DMS53 (cell line): ENCODE measurements around the gene POU6F1.

ENCODE experiments used
- DNase-seq: peaks from one replicate; lab custom pipeline; 2025; lab: John Stamatoyannopoulos, UW

POU6F1 gene

DNA sequence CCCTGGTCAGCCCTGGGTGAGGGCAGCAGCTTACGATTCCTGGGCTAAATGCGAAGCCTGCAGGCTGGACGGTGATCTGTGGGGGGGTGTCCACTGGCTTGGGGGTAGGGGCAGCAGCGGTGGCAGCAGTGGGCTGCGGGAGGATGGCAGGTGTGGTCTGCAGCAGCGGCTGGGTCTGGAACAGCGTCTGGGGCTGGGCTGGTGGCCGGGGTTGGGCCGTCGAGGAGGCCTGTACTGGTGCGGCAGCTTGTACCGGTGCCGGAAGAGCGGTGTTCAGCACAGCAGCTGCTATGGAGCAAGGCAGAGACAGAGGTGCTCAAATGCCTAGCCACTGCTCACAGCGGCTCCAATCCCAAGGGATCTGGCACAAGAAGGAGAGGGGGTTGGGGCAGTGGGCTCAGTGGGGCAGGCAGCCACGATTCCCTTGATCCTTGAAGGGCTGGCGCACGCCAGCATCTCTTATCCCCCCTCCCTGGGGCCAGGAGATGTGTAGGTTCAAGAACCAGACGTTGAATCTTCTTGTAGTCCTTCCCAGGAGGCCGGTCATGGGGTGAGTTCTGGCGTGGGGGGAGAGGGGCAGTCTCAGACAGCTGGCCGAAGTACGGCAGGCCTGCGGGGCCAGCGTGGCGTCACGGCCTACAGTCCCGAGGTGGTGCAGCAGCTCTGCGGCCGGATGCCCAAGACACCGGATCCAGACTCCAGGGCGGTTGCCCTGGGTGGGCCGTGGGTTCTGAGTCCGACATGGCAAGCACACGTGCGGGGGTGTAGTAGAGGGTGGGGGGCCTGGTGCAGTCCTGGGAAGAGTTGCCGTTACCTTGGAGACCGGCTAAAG is 19.9 kb downstream of the POU6F1 start:
- DNase-seq: no peak

DNA sequence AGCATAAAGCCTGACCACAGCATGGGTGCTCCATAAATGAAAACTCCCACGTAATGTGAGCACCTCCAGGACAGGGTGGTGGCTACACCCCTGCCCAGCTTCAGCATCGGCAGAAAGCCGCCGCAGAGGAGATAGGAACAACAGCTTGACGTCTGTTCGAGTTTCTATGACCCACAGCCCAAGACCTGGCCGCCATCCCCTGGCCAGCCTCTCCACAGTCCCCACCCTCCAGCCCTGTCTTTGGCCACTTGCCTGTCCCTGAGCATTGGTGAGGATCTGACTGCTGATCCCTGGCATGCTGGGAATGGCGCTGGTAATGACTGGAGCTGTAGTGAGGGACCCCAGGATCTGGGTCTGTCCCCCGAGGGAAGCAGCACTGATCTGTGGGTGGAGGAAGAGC is 21.3 kb downstream of the POU6F1 start:
- no peak for DNase-seq

DNA sequence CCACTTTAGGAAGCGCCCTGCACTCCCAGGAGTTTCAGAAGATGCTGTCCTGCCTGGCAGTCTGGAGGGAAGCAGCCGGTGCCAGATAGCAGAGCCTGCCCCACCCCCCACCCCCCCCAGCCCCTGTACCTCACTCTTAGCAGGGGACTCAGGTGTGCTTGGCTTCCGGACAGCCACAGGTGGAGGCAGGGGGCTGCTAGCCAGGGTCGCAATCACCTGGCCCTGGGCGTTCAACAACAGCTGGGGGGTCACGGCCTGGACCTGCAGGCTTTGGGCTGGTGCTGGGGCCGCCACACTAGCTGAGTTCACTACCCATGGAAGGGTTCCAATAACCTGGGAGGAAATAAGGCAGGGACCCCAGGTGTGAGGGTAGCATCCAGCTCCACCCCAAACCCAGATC is 22.0 kb downstream of the POU6F1 start:
- DNase-seq: no peak

DNA sequence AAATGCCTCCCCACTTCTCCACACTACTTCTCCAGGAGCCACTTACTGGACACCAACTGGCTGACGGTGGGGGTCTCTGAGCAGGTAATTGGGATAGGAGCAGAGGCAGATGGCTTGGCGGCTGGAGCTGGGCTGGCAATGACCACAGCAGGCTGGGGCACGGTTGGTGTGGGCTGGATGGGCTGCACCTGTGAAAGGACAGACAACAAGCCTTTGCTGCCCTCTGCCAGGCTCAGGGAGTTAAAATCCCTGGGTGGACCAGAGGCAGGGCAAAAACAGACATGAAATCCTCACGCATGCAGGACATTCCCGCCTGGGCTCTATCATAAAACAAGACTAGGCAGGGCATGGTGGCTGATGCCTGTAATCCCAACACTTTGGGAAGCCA is 25.6 kb downstream of the POU6F1 start:
- DNase-seq: no peak

DNA sequence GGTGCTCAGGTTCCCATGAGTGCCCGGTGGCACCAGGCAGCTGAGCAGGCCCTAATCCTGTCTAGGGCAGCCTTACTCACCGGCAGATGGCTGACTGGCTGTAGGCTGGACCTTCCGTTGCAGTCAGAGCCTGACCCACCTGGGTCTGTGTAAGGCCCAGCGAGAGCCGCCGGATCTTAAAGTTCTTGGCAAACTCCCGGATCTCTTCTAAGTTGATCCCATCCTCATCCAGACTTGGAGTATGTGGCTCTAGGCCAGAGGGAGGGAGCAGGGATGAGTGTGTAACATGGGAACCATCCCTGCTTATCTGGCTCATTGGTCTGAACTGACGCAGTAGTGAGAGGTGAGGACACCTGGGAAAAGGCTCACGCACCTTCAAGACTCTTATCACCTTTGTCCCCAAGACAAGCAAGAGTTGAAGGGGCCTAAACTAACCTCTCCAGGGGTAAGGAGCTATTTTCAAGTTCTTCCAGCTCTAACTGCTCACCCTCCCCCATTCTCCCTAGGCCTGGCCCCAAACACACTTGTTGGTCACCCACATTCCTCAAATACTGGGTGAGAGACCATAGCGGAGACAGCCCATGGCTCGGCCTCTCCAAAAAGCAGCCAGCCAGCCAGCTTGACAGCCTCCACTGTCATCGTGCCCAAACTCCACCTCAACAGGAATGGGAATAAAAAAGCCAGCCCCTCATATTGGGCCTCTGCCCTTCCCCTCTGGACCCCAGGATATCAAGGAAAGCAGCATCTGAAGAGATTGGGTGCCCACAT is 26.2 kb downstream of the POU6F1 start:
- DNase-seq: no peak

DNA sequence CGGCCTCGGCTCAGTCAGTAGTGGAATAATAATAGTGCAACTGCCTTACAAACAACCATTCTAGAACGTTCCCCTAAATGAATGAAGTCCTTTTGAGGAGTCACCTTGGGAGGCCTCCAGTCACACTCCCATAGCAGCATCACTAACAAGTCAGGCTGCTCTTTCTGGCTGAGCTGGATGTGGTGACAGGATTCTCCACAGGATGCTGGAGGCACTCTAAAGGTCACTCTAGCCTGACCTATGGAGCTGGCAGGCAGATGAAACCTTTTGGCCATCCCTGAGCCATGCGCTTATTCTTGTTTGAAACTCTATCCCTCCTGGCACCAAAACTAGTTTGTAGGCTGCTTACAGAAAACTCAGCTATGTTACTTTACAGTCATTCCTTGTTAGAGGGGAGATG is 27.0 kb downstream of the POU6F1 start:
- DNase-seq: no peak

DNA sequence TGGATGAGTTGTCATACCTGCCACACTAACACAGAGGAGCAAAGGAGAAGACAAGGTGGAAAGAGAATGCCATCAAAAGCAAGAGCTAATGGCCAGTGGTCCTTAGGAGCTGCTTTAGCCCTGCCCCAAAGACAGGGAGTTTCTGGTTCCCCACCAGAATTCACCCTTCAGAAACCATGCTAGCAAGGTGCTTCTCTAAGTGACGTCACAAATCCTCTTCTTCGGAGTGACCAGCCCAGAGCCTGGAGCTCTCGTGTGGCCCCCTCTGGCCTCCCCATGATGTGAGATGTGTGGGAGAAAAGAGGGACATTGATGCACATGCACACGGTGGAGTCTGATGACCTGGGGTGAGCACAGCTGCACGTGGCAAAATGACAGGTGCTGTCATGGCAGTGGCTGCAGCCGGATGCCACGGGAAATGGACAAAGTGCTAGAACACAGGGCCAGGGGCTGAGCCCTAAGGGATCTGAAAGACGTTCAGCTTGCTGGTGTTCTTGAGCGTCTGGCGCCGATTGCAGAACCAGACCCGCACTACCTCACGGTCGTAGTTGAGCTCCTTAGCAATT is 28.0 kb downstream of the POU6F1 start:
- DNase-seq: no peak

DNA sequence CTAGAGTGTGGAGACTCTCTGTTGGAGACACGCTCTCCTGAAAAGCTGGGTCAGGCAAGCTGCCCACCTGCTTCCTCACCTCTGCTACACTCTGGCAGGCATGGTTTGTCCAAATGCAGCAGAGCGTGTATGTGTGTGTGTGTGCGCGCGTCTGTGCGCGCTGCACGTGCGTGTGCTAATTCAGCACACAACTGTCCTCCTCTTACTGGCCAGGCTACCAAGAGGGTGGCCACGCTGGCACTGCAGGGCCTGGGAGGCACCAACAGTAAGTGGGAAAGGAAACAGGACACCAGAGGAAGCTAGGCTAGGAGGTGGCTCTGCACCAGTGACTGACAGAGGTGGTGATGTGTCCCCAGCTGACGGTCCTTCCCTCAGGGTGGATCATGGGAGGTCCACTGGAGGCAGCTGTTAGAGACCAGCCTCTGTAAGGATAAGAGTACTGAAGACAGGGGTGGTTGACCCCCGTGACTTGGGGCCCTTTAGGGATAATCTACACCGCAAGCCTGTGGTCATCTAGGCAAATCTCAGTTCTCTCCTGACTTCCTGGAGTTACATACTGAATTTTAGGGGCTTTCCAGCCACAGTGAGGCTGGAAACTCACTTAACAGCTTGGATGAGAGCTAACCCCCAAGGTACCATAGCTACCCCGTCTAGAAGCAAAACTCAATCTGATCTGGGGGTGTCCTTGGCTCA is 29.4 kb downstream of the POU6F1 start:
- peak; percentile 10 for DNase-seq

DNA sequence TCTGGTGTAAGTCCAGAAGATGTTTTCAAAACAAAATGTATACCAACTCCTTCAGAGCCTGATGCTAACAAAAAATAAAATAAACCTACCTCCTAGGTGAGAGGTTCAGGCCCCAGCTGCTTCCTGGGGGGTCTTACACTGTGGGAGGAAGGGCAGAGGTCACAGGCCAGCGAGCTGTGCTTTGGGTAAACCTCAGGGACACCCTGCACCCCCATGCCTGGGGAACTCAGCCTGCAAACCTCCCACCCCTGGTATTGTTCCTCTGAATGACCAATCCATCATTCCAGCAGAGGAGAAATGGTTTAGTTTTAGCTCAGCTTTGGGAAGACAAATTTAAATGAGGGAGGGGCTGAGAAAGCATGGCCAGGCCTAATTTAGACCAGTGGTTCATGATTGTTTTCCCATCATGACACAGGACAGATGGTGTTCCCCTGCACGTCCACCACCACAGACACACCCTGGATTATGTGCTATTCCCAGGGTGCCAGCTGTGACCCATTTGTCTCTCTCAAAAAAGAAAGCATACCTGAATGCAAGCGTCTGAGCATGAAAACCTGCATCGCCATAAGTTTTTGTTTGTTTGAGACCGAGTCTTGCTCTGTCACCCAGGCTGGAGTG is 30.4 kb downstream of the POU6F1 start:
- no peak for DNase-seq

DNA sequence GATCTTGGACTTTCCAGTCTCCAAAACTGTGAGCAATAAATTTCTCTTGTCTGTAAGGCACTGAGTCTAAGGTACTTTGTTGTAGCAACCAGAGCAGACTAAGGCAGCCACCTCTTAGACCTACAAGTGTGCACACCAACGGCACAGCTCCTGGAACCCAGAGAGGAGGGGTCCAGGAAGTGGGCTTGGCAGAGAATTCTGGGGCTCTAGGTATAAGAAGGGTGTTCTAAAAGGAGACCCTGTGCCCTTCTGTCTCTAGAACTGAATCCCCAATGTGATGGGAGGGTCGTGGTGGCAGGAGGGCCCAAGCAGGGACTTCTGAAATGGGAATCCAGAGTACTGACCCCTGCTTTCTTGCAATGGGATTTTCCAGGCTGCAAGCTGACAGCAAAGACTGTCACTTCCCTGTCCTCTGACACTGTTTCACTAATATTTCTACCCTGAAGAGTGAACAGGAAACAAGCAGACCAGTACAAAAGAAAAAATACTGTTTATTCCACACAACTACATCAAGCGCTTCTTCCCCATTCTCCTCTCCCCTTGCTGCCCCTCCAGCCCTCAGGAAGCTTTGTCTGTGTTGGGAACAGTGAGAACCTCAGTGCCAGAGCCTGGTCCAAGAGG is 31.3 kb downstream of the POU6F1 start:
- no peak for DNase-seq

DNA sequence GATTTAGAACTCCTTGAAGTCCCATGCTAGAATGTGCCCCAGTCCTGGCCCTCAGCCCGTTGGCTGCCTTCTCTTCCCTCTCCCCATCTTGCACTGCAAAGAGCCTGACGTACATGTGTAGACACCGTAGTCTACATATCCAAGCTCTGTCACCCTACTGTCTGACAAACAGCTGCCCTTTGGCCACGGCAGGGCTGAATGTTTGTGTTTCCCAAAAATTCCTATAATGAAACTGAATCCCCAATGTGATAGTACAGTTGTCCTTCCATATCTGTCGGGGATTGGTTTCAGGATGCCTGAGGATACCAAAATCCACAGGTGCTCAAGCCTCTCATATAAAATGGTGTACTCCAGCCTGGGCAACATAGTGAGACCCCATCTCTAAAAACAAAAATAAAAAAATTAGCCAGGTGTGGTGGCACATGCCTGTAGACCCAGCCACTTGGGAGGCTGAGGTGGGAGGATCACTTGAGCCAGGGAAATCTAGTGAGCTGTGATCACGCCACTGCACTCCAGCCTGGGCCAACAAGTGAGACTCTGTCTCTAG is 32.6 kb downstream of the POU6F1 start:
- no peak for DNase-seq

DNA sequence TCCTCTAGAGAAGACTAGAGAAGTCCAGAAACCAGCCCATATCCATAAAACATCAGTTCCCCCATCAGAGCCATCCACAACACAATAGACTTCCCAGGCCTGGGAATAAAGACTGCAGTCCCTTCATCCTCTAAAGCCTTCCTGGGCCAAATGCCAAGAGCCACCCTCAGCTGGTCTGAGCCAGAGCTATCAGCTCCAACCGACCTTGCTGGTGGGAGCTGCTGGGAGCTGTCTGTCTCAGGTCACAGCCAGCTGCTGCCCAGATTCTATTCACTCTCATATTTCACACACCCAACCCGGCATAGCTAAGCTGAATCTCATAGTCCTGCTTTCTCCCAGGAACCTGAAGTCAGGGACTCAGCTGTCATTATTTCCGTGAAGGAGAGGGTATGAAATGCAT is 34.0 kb downstream of the POU6F1 start:
- peak; percentile 90 for DNase-seq

DNA sequence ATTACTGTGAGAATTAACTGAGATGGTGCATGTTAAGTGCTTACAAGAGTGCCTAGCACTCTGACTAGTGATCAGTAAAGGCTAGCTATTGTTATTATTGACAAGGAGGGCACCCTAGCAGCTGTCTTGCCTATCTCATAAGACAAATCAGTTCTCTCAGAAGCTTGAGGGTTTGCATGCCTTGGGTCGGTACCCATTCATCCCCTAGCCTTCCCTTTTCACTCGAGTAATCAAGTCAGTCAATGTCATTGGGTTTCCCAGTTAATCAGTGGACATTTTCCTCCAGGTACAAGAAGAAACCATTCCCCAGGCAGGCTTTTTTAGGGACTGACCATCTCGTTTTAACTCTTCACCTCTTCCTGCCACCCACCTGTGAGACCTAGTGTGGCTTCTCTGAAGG is 34.5 kb downstream of the POU6F1 start:
- no peak for DNase-seq

DNA sequence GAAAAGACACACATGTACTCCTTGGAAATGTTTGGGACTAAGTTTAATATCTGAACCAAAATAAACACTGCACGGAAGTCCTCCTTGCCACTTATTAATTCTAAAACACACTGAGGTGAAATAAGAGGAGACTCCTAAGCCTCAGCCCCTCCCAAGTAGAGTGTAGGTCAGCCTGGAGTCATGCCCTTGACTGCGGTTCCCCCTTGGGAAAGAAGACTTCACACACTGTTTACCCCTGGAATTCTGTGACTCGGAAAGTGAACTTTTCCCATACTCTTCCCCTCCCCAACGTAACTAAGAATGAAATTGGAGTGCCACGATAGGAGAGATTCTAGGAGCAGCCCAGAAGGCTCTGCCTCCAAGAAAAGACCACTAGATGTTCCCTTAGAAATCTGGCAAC is 36.3 kb downstream of the POU6F1 start:
- DNase-seq: no peak

DNA sequence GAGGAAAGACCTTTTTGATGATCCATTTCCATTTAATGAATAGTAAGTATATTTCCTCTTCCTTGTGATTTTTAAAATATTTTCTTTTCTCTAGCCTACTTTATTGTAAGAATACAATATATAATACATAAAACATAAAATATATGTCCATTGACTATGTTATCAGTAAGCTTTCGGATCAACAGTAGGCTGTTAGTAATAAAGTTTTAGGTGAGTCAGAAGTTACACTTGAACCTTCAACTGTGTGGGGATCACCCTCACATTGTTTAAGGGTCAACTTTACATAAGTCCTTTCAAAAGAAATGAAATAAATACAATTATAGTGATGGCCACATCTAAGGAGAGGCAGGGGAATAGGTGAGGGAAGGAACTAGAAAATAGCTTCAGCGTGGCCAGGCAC is 40.0 kb downstream of the POU6F1 start:
- no peak for DNase-seq

DNA sequence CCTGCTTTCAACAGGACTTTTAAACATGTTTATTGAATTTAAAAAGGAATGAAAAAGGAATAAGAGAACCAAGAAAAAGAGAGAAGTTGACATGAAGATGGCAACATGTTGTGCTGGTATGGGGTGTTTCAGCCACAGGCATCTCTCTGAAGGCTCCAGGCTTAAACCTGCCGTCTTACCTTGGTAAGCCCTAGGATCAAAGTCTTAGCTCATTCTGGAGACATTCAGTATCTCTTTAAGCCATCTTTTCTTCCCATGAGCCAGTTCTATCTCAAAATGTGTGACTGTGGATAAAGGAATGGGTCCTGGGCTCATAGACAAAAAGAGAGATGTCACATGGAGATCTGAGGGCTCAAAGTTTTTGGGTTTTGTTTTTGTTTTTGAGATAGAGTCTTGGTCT is 43.4 kb downstream of the POU6F1 start:
- DNase-seq: no peak

DNA sequence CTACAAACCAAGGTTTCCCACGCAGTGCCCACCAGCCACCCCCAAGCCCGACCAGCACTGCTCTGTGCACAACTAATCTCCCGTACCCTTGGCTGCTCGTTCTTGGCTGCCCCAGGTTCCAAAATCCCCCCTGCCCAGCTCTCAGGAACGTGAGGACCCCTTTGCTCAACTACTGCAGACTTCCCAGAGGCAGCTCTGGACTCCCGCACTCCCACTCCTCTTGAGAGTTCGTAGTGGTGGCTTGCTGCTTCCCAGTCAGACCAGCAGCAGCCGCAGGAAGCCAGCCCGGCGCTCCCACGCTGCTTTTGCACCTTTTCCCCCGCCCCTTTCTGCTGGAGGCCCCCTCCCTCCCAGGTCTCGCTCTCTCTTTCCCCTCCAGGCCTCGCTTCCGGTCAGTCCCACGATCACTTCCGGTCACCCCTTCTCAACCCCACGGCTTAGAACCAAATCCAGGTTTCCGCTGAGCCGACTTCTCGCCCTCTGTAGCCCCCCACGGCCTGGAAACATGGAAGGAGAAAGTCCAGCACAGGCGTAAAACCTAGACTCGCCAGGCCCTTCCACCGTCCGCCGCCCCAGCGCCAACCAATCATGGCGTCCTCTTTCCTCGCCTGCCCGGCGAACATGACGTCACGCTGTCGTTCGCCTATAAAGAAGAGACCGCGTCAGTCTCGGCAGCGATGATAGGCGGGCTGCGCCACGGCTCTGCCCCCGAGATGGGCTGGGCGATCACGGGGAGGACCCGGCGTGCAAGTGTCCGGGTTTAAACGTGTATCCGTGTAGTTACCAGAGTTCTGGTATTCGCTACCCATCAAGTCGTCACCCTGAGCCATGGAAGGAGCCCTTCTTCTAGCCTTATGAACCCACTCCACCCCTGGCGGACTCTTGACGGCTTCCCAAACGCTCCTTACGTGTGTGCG is 45.1 kb downstream of the POU6F1 start, which contains the start of gene TFCP2:
Gene TFCP2 (minus strand): TSS at position 621 of the 917 bp plus-strand sequence. CDS start 713 bp downstream, outside the sequence.
- peak; percentile 99 for DNase-seq

DNA sequence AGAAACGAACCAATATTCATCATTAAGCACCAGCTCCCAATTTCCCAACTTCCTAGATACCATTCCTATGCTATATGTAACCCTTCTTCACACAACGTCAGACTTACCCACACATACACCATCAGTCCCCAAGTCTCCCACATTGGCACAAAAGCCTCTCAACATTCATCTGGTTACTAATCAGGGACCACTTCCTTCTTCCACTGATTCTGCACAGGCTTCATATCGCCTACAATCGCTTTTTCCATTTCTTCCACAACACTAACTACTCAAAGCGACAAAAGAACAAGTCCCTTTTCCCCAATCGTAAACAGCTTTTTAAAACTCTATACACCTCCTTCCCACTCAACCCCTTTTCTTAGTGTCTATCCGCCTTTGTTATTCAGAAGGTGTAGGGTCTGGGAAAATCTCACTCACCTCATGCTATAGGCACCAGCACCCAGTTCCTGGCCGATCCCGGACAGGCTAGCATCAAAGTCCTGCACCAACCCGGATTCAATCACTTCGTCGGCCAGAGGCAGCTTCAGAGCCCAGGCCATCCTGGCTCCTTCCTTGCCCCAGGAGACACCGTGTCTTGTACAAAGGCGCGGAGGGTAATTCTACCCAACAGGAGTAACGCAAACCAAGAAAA is 45.9 kb downstream of the POU6F1 start:
- DNase-seq: peak; percentile 55

DNA sequence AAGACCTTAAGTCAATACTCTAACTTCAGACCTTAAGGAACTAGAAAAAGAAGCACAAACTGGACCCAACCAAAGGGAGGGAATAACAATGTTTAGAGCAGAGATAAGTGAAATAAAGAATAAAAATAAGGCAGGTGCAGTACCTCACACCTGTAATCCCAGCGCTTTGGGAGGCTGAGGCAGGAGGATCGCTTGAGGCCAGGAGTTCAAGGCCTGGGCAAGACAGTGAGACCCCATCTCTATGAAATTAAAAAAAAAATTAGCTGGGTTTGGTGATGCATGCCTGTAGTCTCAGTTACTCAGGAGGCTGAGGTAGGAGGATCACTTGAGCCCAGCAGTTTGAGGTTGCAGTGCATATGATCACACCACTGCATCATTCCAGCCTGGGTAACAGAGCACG is 54.1 kb downstream of the POU6F1 start:
- no peak for DNase-seq

DNA sequence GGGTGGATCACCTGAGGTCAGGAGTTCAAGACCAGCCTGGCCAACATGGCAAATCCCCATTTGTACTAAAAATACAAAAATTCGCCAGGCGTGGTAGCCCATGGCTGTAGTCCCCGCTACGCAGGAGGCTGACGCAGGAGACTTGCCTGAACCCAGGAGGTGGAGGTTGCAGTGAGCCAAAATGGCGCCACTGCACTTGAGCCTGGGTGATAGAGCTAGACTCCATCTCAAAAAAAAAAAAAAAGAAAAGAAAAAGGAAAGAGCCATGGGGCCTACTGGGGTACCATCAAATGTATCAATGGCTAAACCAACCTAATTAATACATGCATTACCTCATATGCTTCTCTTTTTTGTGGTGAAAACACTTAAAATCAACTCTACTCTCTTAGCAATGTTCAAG is 55.6 kb downstream of the POU6F1 start:
- DNase-seq: no peak
